Right lobe of liver (tissue), 6 donors: ENCODE results near the gene CIRBP. TPM values are rescaled to one million over a fixed set of nuclear protein-coding genes. Genes with fewer than 3 reads are reported as not detected.

Experiments used
- ATAC-seq, 4 donors: fragments of 200-7000 bp; cut with Tn5 transposase; one replicate each; pipeline ENCODE4 v1.9.1; 2020; ENCODE audit warnings: mild to moderate bottlenecking in 4 of 4, moderate library complexity in 4 of 4
- DNase-seq, 3 donors: peaks; one replicate each; pipeline ENCODE4 v3.0.0-alpha.2; 2020
- H3K27ac ChIP-seq, 3 donors: fragments of 200-600 bp; one replicate each; pipeline ENCODE4 v1.8.0; 2022
- H3K27me3 ChIP-seq, 2 donors: fragments of 200-600 bp; one replicate each; pipeline ENCODE4 v1.8.0; 2022
- H3K36me3 ChIP-seq, 4 donors: fragments of 200-600 bp; sonication (generic) in 1 of 4; one replicate each; pipeline versions ENCODE4 v1.5.1 to v1.8.0; 2017 to 2022; ENCODE audit warnings: control low read depth in 1 of 4
- H3K4me1 ChIP-seq, 4 donors: fragments of 200-600 bp; sonication (generic) in 1 of 4; one replicate each; pipeline versions ENCODE4 v1.5.1 to v1.8.0; 2017 to 2022; ENCODE audit warnings: control low read depth in 1 of 4
- H3K4me3 ChIP-seq, 3 donors: fragments of 200-600 bp; one replicate each; pipeline ENCODE4 v1.8.0; 2022
- H3K9me3 ChIP-seq, 4 donors: fragments of 200-600 bp; sonication (generic) in 1 of 4; one replicate each; pipeline versions ENCODE4 v1.5.1 to v1.8.0; 2017 to 2022; ENCODE audit warnings: control low read depth in 1 of 4
- POLR2A ChIP-seq: fragments of 450-650 bp; IDR thresholded peaks from one replicate; pipeline ENCODE4 v1.6.1; 2017; ENCODE audit warnings: antibody characterized with exemption, mild to moderate bottlenecking
- WGBS: methylation state at CpG from one replicate; pipeline ENCODE4 v1.1.6; 2018; ENCODE audit warnings: low coverage, low lambda C conversion rate; ENCODE audit not compliant: insufficient coverage; ENCODE audit errors: missing lambda C conversion rate; 5-methylcytosine and 5-hydroxymethylcytosine counted together
- intact Hi-C, 2 donors: fragments of 100-400 bp; cut with DNase I; formaldehyde crosslinking; loops; one replicate each; pipeline versions ENCODE4 v1.11.2 to v1.14.1; 2022
- total RNA-seq, 6 experiments: library from RNA; depleted of rRNA in 2 of 6; stranded (reverse); fragments of >200 nt in 2 of 6; fragmentation: NEBNext Ultra II Directional in 3 of 6; extraction: Animal tissue kit (Norgen Biotek cat#: 25700) in 3 of 6; gene quantifications; one replicate each; pipeline versions ENCODE4 v1.1.0 to v1.2.4, GENCODE V29; 2016 to 2023
- TF ChIP-seq, protein P1 (sequence below), 4 donors: fragments of 200-600 bp in 3 of 4; fragments of 450-650 bp in 1 of 4; IDR thresholded peaks; one replicate each; pipeline versions ENCODE4 v1.5.1 to v1.8.0; 2016 to 2022; ENCODE audit warnings: antibody characterized with exemption in 4 of 4, mild to moderate bottlenecking in 2 of 4
- donor health status: DM: no; HTN: yes; CAD: no.
- donor health status: DM: no; HTN: no; CAD: no.
- donor health status: DM: no; HTN: no; CAD: no.
- donor health status: DM: no; HTN: yes; CAD: no.
- donor health status: DM: no; HTN: yes; CAD: no.

The CIRBP gene
- total RNA-seq, 6 experiments from 2014 or later: 69.2 to 111 (median 89.5) TPM

DNA sequence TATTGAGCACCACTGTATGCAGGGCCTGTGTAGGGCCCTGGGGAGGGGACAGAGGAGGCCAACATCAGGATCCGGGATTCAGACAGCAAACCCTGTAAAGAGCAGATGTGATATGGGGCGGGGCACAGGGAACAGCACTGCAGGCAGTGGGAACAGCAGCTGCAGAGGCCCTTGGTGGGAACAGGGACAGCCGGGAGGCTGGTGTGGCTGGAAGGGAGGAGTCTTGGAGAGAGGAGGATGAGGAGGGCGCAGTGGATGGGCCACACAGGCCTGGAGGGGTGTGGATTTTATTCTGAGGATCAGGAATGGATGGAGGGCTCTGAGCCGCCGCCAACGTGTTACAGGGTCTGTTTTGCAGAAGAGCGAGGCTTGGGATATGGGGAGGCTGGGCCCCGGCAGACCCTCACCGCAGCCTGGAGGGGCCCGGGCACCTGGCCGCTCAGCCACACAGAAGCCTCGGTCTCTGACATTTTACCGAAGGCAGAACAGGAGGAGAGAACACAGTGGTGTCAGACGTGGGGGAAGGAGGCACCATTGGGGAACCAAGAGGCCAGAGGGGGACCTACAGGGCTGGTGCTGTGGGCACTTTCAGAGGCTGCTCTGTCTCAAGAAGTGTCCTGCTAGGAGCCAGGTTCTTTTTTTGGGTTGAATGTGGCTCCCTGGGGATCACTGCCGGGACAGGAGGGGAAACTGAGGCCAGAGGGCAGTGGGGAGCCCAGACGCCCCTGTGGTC is 23.5 kb downstream of the CIRBP start:
- intact Hi-C loops: loop anchor here in 1 of 2 donors (10.0 kb wide), 1 partner anchor 72 kb away; no protein-coding TSS in a partner anchor
- ATAC-seq: no peak
- no peak for DNase-seq
- H3K27me3 ChIP-seq: no peaks in the 10 kb centered on the region
- no peak overlapping the region for H3K27ac ChIP-seq
- H3K36me3 ChIP-seq: no peaks in the 10 kb centered on the region
- peaks cover 0 to 19% (median 6%) of the 10 kb centered on the region in 4 donors for H3K4me1 ChIP-seq
- WGBS: 55% methylated on average over 5 of the region's 17 CpGs
- TF ChIP-seq POLR2A: no peak
- TF ChIP-seq, protein P1, sequence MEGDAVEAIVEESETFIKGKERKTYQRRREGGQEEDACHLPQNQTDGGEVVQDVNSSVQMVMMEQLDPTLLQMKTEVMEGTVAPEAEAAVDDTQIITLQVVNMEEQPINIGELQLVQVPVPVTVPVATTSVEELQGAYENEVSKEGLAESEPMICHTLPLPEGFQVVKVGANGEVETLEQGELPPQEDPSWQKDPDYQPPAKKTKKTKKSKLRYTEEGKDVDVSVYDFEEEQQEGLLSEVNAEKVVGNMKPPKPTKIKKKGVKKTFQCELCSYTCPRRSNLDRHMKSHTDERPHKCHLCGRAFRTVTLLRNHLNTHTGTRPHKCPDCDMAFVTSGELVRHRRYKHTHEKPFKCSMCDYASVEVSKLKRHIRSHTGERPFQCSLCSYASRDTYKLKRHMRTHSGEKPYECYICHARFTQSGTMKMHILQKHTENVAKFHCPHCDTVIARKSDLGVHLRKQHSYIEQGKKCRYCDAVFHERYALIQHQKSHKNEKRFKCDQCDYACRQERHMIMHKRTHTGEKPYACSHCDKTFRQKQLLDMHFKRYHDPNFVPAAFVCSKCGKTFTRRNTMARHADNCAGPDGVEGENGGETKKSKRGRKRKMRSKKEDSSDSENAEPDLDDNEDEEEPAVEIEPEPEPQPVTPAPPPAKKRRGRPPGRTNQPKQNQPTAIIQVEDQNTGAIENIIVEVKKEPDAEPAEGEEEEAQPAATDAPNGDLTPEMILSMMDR (IDR thresholded peaks at IDR 0.05): no peak
- H3K4me3 ChIP-seq: no peak overlapping the region
- no peaks in the 10 kb centered on the region for H3K9me3 ChIP-seq

DNA sequence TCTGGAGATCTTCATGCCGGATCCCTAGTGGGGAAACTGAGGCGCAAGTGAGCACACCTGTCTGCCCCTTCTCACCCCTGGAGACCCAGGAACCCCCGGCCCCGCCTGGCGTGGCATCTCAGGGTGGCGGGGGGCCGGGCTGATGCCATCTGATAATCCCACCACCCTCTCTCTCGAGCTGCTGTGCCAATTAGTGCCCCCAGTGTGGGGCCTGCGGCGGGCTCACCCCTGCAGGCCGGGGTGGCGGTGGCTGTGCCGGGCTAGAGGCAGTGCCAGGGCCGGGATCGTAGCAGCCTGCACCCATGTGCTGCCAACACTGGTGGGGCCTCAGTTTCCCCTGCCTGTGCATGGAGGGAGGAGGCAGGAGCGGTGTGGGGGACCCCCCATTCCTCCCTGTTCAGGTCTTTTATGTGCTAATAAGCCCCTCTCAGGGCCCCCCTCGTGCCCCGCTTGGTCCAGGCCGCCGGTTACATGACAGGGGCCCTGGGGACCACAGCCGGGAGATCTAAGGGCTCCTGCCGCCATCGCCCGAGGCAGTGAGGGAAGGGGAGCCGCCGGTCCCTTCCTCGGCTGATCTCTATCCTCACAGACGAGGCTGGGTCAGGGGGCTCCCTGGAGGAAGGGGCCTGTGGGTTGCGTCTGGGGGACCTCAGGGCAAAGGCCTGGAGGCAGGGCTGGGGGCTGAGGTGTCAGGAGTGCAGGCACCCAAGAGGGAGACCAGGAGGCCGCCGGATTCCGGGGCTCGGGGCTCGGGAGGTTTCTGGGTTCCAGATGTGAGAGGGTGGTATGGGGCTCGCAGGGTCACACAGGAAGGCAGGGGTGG is 24.9 kb downstream of the CIRBP start:
- Histone ChIP-seq H3K36me3 (no peaks in the 10 kb centered on the region), H3K9me3 (no peaks in the 10 kb centered on the region)

DNA sequence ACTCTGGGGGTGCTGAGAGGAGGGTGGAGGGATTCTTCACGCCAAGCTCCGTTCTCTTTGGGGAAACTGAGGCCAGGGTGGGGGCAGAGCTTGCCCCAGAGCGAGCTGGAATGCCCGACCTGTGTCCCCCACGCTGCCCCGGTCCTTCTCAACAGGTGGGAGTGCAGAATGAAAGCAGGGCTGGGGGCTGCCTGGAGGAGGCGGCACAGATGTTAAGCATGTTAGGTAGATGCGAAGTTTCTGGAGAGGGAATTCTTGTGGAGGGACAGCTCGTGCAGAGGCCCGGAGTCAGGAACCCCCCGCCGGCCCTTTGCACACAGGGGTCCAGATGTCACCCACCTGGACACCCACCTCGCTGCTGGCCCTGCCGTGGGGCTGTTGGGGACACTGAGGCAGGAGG is 25.6 kb downstream of the CIRBP start:
- no peak for DNase-seq
- TF ChIP-seq, protein P1 (IDR thresholded peaks at IDR 0.05): no peak
- no peak for TF ChIP-seq POLR2A
- Histone ChIP-seq H3K9me3 (no peaks in the 10 kb centered on the region), H3K4me3 (no peak overlapping the region), H3K4me1 (peaks cover 0 to 19% (median 6%) of the 10 kb centered on the region in 4 donors), H3K27me3 (no peaks in the 10 kb centered on the region), H3K27ac (no peak overlapping the region), H3K36me3 (no peaks in the 10 kb centered on the region)
- WGBS: 81% methylated on average over 8 of the region's 14 CpGs
- ATAC-seq: no peak
- intact Hi-C loops: loop anchor here in 1 of 2 donors (10.0 kb wide), 1 partner anchor 70 kb away; no protein-coding TSS in a partner anchor

More for the DNA sequence above, 24.9 kb downstream of the CIRBP start:
- intact Hi-C loops: loop anchor here in 1 of 2 donors (10.0 kb wide), 1 partner anchor 71 kb away; no protein-coding TSS in a partner anchor
- Histone ChIP-seq H3K4me3 (no peak overlapping the region), H3K4me1 (peaks cover 0 to 19% (median 6%) of the 10 kb centered on the region in 4 donors), H3K27ac (no peak overlapping the region), H3K27me3 (no peaks in the 10 kb centered on the region)
- DNase-seq (no peak), ATAC-seq (no peak)
- TF ChIP-seq POLR2A: no peak
- TF ChIP-seq, protein P1 (IDR thresholded peaks at IDR 0.05): no peak
- 71% methylated on average over 5 of the region's 35 CpGs for WGBS

DNA sequence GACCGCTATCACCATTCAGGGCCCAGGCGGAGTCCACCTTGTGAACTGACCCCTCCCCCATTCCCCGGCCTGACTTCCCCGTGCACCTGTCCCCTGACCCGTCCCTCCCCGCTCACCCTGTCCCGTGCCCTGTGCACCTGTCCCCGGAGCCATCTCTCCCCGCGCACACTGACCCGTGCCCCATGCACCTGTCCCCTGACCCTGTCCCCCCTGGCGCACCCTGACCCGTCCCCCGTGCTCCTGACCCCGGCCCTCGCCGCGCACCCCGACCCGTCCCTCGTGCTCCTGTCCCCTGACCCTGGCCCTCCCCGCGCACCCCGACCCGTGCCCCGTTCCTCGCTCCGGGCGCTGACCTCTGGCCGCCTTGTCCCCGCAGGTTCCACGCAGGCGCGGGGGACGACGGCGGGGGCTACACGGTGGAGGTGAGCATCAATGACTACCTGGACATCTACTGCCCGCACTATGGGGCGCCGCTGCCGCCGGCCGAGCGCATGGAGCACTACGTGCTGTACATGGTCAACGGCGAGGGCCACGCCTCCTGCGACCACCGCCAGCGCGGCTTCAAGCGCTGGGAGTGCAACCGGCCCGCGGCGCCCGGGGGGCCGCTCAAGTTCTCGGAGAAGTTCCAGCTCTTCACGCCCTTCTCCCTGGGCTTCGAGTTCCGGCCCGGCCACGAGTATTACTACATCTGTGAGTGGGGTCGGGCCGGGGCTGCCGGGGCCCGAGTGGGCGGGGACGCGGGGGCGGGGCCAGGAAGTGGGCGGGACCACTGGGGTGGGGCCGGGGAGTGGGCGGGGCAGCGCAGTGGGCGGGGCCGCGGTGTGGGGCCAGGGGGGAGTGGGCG is 26.3 kb downstream of the CIRBP start:
- Histone ChIP-seq H3K9me3 (no peaks in the 10 kb centered on the region), H3K27me3 (no peaks in the 10 kb centered on the region), H3K4me3 (no peak overlapping the region), H3K4me1 (peaks cover 0 to 19% (median 6%) of the 10 kb centered on the region in 4 donors), H3K27ac (no peak overlapping the region), H3K36me3 (no peaks in the 10 kb centered on the region)
- intact Hi-C loops: loop anchor here in 1 of 2 donors (10.0 kb wide), 1 partner anchor 69 kb away; no protein-coding TSS in a partner anchor
- DNase-seq (no peak), ATAC-seq (peak in 3 of 4 donors; percentile 27 to 42 (median 41))
- 3% methylated on average over 10 of the region's 82 CpGs for WGBS
- no peak for TF ChIP-seq POLR2A
- TF ChIP-seq, protein P1 (IDR thresholded peaks at IDR 0.05): no peak
